DND-41 (cell line): Measurements from ENCODE around the gene CD164L2.

Source experiments
- CTCF ChIP-seq: IDR thresholded peaks from 2 replicates; pipeline ENCODE4 v1.5.1; 2012; ENCODE audit warnings: borderline replicate concordance, low read length, moderate library complexity, mild to moderate bottlenecking; ENCODE audit not compliant: poor library complexity, severe bottlenecking; ENCODE audit errors: extremely low read depth
- EZH2 ChIP-seq: IDR thresholded peaks from 3 replicates; pipeline ENCODE4 v1.6.1; 2012; ENCODE audit warnings: borderline replicate concordance, low read depth, mild to moderate bottlenecking, moderate library complexity, low read length, inconsistent platforms; ENCODE audit not compliant: severe bottlenecking

DNA sequence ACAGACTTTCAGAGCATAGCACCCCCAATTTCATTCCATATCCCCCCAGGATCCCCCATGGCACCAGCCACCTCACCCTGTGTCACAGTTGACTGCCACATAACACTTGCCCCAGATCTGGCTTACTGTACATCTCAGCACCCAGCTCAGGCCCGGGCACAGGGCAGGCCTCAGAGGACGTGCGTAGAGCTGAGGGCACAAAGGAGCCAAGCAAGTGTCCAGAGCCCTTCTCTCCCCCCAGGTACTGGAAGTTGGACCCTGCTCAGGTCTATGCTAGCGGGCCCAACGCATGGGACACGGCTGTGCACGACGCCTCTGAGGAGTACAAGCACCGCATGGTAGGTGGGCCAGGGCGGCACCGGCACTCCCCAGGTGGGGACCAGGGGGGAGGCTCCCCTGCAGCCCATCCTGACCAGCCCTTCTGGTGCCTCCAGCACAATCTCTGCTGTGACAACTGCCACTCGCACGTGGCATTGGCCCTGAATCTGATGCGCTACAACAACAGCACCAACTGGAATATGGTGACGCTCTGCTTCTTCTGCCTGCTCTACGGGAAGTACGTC is 49.3 kb downstream of the CD164L2 start:
- TF ChIP-seq CTCF (no peak), EZH2 (no peak)
